ENCODE measurements around the gene ADORA2B. TPM values are rescaled to one million over a fixed set of nuclear protein-coding genes. Genes with fewer than 3 reads are reported as not detected.

The ADORA2B gene
- total and polyA plus RNA-seq, 2 of the 8 experiments (the other 6 are each of a cell fraction or from before 2014, with no cell fraction given) = 2.6 to 8.2 TPM

GRCh38 chr17:15999141-15999973 lies 54.4 kb downstream of the ADORA2B start, which contains the start of the genes TTC19 and ZSWIM7:
TTC19 (plus strand) TSS chr17:15999824; CDS start chr17:15999849, 25 bp downstream.
ZSWIM7 (minus strand) TSS chr17:15999704; CDS start chr17:15999594, 110 bp downstream.
- H4K8ac ChIP-seq (ENCODE audit: extremely low read depth, insufficient read depth, low read length) = peak within 1 kb of the TSS; percentile 97
- no peaks in the 10 kb centered on the region; a peak in 1 of 4 replicates for H3K9me3 ChIP-seq (ENCODE audit: insufficient read depth in 2 of 2, low read depth in 1 of 2, low read length in 1 of 2)
- H3K79me1 ChIP-seq (ENCODE audit: low read depth, low read length) = peaks cover 8% of the 10 kb centered on the region
- no peak within 1 kb of the TSS for H2AK5ac ChIP-seq (ENCODE audit: low read depth, low read length)
- peak within 1 kb of the TSS; percentile 93 for H2BK5ac ChIP-seq (ENCODE audit: low read depth, low read length)
- H3K4me2 ChIP-seq (ENCODE audit: insufficient read depth in 1 of 2, low read depth in 2 of 2, low read length in 2 of 2) = peak within 1 kb of the TSS; percentile 81 to 94
- peaks cover 4% of the 10 kb centered on the region for H3K23me2 ChIP-seq (ENCODE audit: low read depth, low read length)
- H4K5ac ChIP-seq (ENCODE audit: insufficient read length, low read depth, low read length) = peak within 1 kb of the TSS; percentile 79
- no peak within 1 kb of the TSS for H3K14ac ChIP-seq (ENCODE audit: insufficient read length)
- ChIA-PET POLR2A (ENCODE audit: partially characterized antibody) (interaction anchor here (0.6 to 4.5 kb wide), 19 partner anchors 10 to 665 kb away, joined by 3 to 41 read pairs (median 4); partner anchors contain the start of genes ADORA2B and PIGL), CTCF (ENCODE audit: partially characterized antibody) (interaction anchor here (0.6 to 4.6 kb wide), 12 partner anchors 21 to 149 kb away, joined by 3 to 38 read pairs (median 4); partner anchors contain the start of gene ADORA2B)
- WGBS, 2 experiments (ENCODE audit: extremely low coverage in 1 of 2, insufficient coverage in 1 of 2, insufficient read length in 1 of 2, insufficient replicate concordance in 2 of 2, low coverage in 1 of 2, low lambda C conversion rate in 2 of 2, missing lambda C conversion rate in 1 of 2) = 3% methylated on average over 77 of the region's 91 CpGs; no CpG with 5 or more reads in 1 of the 2 experiments
- peaks cover 0 to 6% (median 2%) of the 10 kb centered on the region in 4 experiments; a peak in 3 of 7 replicates for H3K4me1 ChIP-seq (replicated peaks in 1 of 4; ENCODE audit: control insufficient read depth in 3 of 4, insufficient read depth in 4 of 4, low read length in 3 of 4)
- H2AFZ ChIP-seq (ENCODE audit: low read length) = 0 out of 2 replicates have a peak within 1 kb of the TSS, but pooled peaks have one; percentile 2
- no peak within 1 kb of the TSS for H3K4ac ChIP-seq (replicated peaks; ENCODE audit: insufficient read length, low read depth, low read length)
- peaks cover 16 to 32% (median 29%) of the 10 kb centered on the region in 4 experiments for H3K36me3 ChIP-seq (ENCODE audit: control insufficient read depth in 2 of 4, insufficient read depth in 4 of 4, low read length in 3 of 4)
- no peak within 1 kb of the TSS for H2BK20ac ChIP-seq (ENCODE audit: low read length)
- peak within 1 kb of the TSS; percentile 89 for H3K27ac ChIP-seq (ENCODE audit: low read depth, low read length)
- no peak for FAIRE-seq
- H3K27me3 ChIP-seq (replicated peaks in 1 of 4; ENCODE audit: control insufficient read depth in 3 of 4, extremely low read depth in 1 of 4, insufficient read depth in 3 of 4, low read length in 3 of 4) = no peaks in the 10 kb centered on the region
- H4K20me1 ChIP-seq (replicated peaks in 1 of 2; ENCODE audit: control insufficient read depth in 1 of 2, insufficient read depth in 2 of 2, low read length in 2 of 2) = peaks cover 3 to 4% of the 10 kb centered on the region in 2 experiments
- no peak within 1 kb of the TSS for H2BK120ac ChIP-seq (replicated peaks; ENCODE audit: low read depth, low read length)
- peak within 1 kb of the TSS; percentile 63 to 92 (median 86) for H3K4me3 ChIP-seq (ENCODE audit: extremely low read depth in 1 of 4, insufficient read depth in 2 of 4, low read depth in 3 of 4, low read length in 4 of 4)
- no peak within 1 kb of the TSS for H2BK15ac ChIP-seq (ENCODE audit: low read length)
- H3K79me2 ChIP-seq (ENCODE audit: control insufficient read depth in 1 of 2, insufficient read depth in 2 of 2, low read length in 2 of 2) = peaks cover 10 to 29% of the 10 kb centered on the region in 2 experiments
- no peak within 1 kb of the TSS for H2BK12ac ChIP-seq (ENCODE audit: low read depth, low read length)
- no peak within 1 kb of the TSS for H4K91ac ChIP-seq (replicated peaks; ENCODE audit: insufficient read length, low read length)
- H3K9ac ChIP-seq (replicated peaks in 1 of 4; ENCODE audit: extremely low read depth in 1 of 4, low read depth in 3 of 4, low read length in 3 of 4) = peak within 1 kb of the TSS; percentile 88 to 99 (median 88)
- DNase-seq (ENCODE audit: low read depth in 1 of 2, low spot score in 2 of 2) = peak; percentile 91 to 99
- peak within 1 kb of the TSS; percentile 79 for H3K18ac ChIP-seq (ENCODE audit: extremely low read depth, low read length)
- H3K23ac ChIP-seq (ENCODE audit: insufficient read length) = no peak within 1 kb of the TSS
- H3K56ac ChIP-seq (replicated peaks; ENCODE audit: insufficient read length, low read depth, low read length) = peak within 1 kb of the TSS; percentile 50
- TF ChIP-seq RBBP5 (IDR thresholded peaks at IDR 0.05; ENCODE audit: borderline replicate concordance, low read depth, low read length) (peak; percentile 81; the same call in 1 of the 2 replicates), SIN3A (conservative IDR thresholded peaks at IDR 0.05 in 1 of 2, IDR thresholded peaks at IDR 0.05 in 1 of 2; ENCODE audit: low read depth in 1 of 2, low read length in 2 of 2) (peak; percentile 5 to 47; a peak in 1 of 4 replicates), EP300 (IDR thresholded peaks at IDR 0.05; ENCODE audit: borderline replicate concordance in 1 of 2, low read depth in 2 of 2, low read length in 2 of 2) (0 out of 3 replicates have a peak, but pooled peaks of 1 of the 2 experiments have one; percentile 9), RAD21 (IDR thresholded peaks at IDR 0.05 in 1 of 2, conservative IDR thresholded peaks at IDR 0.05 in 1 of 2; ENCODE audit: low read depth in 2 of 2, low read length in 2 of 2) (0 out of 4 replicates have a peak, but pooled peaks of 1 of the 2 experiments have one; percentile 0), TAF7 (optimal IDR thresholded peaks at IDR 0.05; ENCODE audit: borderline replicate concordance, low read depth, low read length) (peak; percentile 97), SIX5 (IDR thresholded peaks at IDR 0.05; ENCODE audit: low read depth, low read length) (no peak), PHF8 (conservative IDR thresholded peaks at IDR 0.05; ENCODE audit: low read depth, low read length) (peak; percentile 79), YY1 (IDR thresholded peaks at IDR 0.05; ENCODE audit: low read depth, low read length) (peak; percentile 87), JUND (IDR thresholded peaks at IDR 0.05; ENCODE audit: low read length) (peak; percentile 23; the same call in 1 of the 2 replicates), POLR2A (IDR thresholded peaks at IDR 0.05; ENCODE audit: control extremely low read depth in 1 of 2, low read depth in 2 of 2, low read length in 2 of 2) (peak; percentile 95 to 96)
